Astrocyte (in vitro differentiated cells and primary cell): Measurements from ENCODE around the gene TLR1. TPM values are rescaled to one million over a fixed set of nuclear protein-coding genes. Genes with fewer than 3 reads are reported as not detected.

Experiments used
- DNase-seq: peaks from one replicate; pipeline ENCODE4 v3.0.0-alpha.2; 2010; ENCODE audit warnings: low read depth
- FAIRE-seq: peaks from 2 replicates; lab custom pipeline; 2011; peaks lifted over from hg19 to GRCh38; lab: Jason Lieb, UNC
- H2AFZ ChIP-seq: 2 replicates; pipeline ENCODE4 v1.6.0; 2012; ENCODE audit warnings: low read depth, low read length, inconsistent platforms
- H3K27ac ChIP-seq: 2 replicates; pipeline ENCODE4 v1.5.1; 2011; ENCODE audit warnings: low read depth, low read length, inconsistent platforms
- H3K27me3 ChIP-seq: 2 replicates; pipeline ENCODE4 v1.6.0; 2011; ENCODE audit warnings: low read length, inconsistent platforms; ENCODE audit not compliant: insufficient read depth
- H3K36me3 ChIP-seq: 2 replicates; pipeline ENCODE4 v1.5.1; 2011; ENCODE audit warnings: low read length, inconsistent platforms; ENCODE audit not compliant: insufficient read depth
- H3K4me1 ChIP-seq: 2 replicates; pipeline ENCODE4 v1.5.1; 2011; ENCODE audit warnings: low read length, inconsistent platforms; ENCODE audit not compliant: insufficient read depth
- H3K4me2 ChIP-seq: 2 replicates; pipeline ENCODE4 v1.6.0; 2012; ENCODE audit warnings: low read length, inconsistent platforms
- H3K4me3 ChIP-seq: 2 replicates; pipeline ENCODE4 v1.5.1; 2011; ENCODE audit warnings: low read depth, mild to moderate bottlenecking, low read length, inconsistent platforms; ENCODE audit not compliant: insufficient read depth
- H3K79me2 ChIP-seq: 2 replicates; pipeline ENCODE4 v1.6.0; 2012; ENCODE audit warnings: mild to moderate bottlenecking, low read length, inconsistent platforms; ENCODE audit not compliant: insufficient read depth
- H3K9ac ChIP-seq: 2 replicates; pipeline ENCODE4 v1.6.0; 2012; ENCODE audit warnings: mild to moderate bottlenecking, low read length, inconsistent platforms
- H3K9me3 ChIP-seq: 2 replicates; pipeline ENCODE4 v1.5.1; 2012; ENCODE audit warnings: low read depth, mild to moderate bottlenecking, low read length, inconsistent platforms; ENCODE audit not compliant: insufficient read depth
- H4K20me1 ChIP-seq: 2 replicates; pipeline ENCODE4 v1.6.0; 2012; ENCODE audit warnings: low read length, inconsistent platforms; ENCODE audit not compliant: insufficient read depth
- H3K27ac Mint-ChIP-seq: one replicate; pipeline ENCODE4 v1.8.0; 2021; ENCODE audit warnings: mild to moderate bottlenecking, mixed read lengths; ENCODE audit not compliant: unreplicated experiment
- H3K27me3 Mint-ChIP-seq: one replicate; pipeline ENCODE4 v1.8.0; 2021; ENCODE audit warnings: low read depth, mixed read lengths; ENCODE audit not compliant: unreplicated experiment
- H3K36me3 Mint-ChIP-seq: one replicate; pipeline ENCODE4 v1.8.0; 2021; ENCODE audit warnings: low read depth, mixed read lengths; ENCODE audit not compliant: unreplicated experiment
- H3K4me1 Mint-ChIP-seq: one replicate; pipeline ENCODE4 v1.8.0; 2021; ENCODE audit warnings: low read depth, mixed read lengths; ENCODE audit not compliant: unreplicated experiment
- H3K4me3 Mint-ChIP-seq: one replicate; pipeline ENCODE4 v1.8.0; 2021; ENCODE audit warnings: mild to moderate bottlenecking, moderate library complexity, mixed read lengths; ENCODE audit not compliant: unreplicated experiment
- H3K9me3 Mint-ChIP-seq: one replicate; pipeline ENCODE4 v1.8.0; 2021; ENCODE audit warnings: mild to moderate bottlenecking, mixed read lengths; ENCODE audit not compliant: unreplicated experiment
- CTCF ChIP-seq: IDR thresholded peaks from 2 replicates; pipeline ENCODE4 v1.5.1; 2011; ENCODE audit warnings: low read depth, mild to moderate bottlenecking, inconsistent platforms, low read length, moderate library complexity; ENCODE audit not compliant: insufficient read depth
- EZH2 ChIP-seq: IDR thresholded peaks from 2 replicates; pipeline ENCODE4 v1.6.1; 2012; ENCODE audit warnings: mild to moderate bottlenecking, low read length, inconsistent platforms; ENCODE audit not compliant: insufficient read depth
- total RNA-seq: library from RNA; stranded (reverse); gene quantifications from 2 replicates; pipeline ENCODE4 v1.2.1, GENCODE V29; 2021

The TLR1 gene
- total RNA-seq, 1 donor from 2014 or later: 0.54 TPM

GRCh38 chr4:38834570-38834969 is 30.0 kb upstream of the TLR1 start:
- H3K4me1 Mint-ChIP-seq: no peaks in the 10 kb centered on the region
- no peak for FAIRE-seq
- H3K9me3 Mint-ChIP-seq: peaks cover 11% of the 10 kb centered on the region

DNA sequence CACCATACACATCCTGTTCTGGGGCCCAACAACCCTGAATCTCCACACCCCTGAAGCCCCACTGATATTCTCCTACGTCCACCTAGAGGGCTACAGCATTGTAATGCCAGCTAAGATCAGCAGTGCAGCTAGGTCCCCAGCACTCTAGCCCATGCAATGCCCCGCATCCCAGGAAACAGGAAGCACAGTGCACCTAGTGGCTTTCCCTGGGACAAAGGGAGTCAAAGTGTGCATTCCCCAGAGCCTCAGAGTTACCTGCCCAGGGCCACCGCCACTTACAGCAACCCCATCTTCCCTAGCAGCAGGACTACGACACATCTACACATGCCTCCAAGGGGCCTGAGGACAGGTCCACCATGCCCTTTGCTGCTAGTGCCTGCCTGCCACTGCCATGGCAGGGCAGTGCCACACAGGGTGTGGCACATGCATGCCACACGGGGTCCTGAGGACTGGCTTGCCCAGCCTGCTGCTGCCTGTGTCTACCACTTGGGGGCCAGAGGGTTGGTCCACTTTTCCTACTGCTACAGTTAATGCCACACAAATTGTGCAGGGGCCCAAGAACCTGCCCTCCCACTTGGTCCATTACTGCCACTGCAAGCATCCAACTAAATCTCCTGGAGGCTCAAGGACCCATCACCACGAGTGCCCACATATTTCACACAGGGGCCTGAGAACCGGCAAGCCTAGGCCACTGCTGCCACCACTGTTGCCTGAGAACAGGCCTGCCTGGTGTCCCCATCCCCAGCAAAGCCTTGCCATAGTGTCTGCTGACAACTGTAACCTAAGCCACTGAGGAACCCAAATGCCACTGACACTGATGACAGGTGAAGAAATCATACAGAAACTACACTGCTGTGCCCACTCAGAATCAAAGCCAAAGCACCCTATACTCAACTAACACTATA is 28.3 kb upstream of the TLR1 start:
- no peak overlapping the region for H3K4me3 ChIP-seq
- no peaks in the 10 kb centered on the region for H3K4me1 ChIP-seq
- H3K9ac ChIP-seq: no peak overlapping the region
- no peak overlapping the region for H2AFZ ChIP-seq
- no peaks in the 10 kb centered on the region for H3K79me2 ChIP-seq
- no peaks in the 10 kb centered on the region for H3K4me1 Mint-ChIP-seq
- H3K27me3 Mint-ChIP-seq: no peaks in the 10 kb centered on the region
- peaks cover 11% of the 10 kb centered on the region for H3K9me3 Mint-ChIP-seq
- H3K27ac Mint-ChIP-seq: no peak overlapping the region
- peaks cover 7% of the 10 kb centered on the region for H3K36me3 Mint-ChIP-seq
- H3K27me3 ChIP-seq: no peaks in the 10 kb centered on the region
- H3K4me3 Mint-ChIP-seq: no peak overlapping the region
- FAIRE-seq: no peak
- no peak overlapping the region for H3K4me2 ChIP-seq
- DNase-seq: no peak
- TF ChIP-seq CTCF: peak; percentile 8
- no peak for TF ChIP-seq EZH2
- no peaks in the 10 kb centered on the region for H3K9me3 ChIP-seq
- H3K27ac ChIP-seq: no peak overlapping the region
- no peaks in the 10 kb centered on the region for H4K20me1 ChIP-seq
- H3K36me3 ChIP-seq: no peaks in the 10 kb centered on the region

More at GRCh38 chr4:38834570-38834969, 30.0 kb upstream of the TLR1 start:
- Histone ChIP-seq H3K27me3 (no peaks in the 10 kb centered on the region), H2AFZ (no peak overlapping the region), H3K9ac (no peak overlapping the region), H3K36me3 (no peaks in the 10 kb centered on the region), H3K9me3 (no peaks in the 10 kb centered on the region), H3K4me2 (no peak overlapping the region), H3K4me3 (no peak overlapping the region), H3K4me1 (no peaks in the 10 kb centered on the region), H3K27ac (no peak overlapping the region), H4K20me1 (no peaks in the 10 kb centered on the region), H3K79me2 (no peaks in the 10 kb centered on the region)
- DNase-seq: no peak
- Mint-ChIP-seq H3K36me3 (peaks cover 7% of the 10 kb centered on the region), H3K4me3 (no peak overlapping the region), H3K27me3 (no peaks in the 10 kb centered on the region), H3K27ac (no peak overlapping the region)
- no peak for TF ChIP-seq CTCF
- TF ChIP-seq EZH2: no peak

GRCh38 chr4:38832206-38832605 is 27.6 kb upstream of the TLR1 start:
- Histone ChIP-seq H3K4me1 (no peaks in the 10 kb centered on the region), H3K27me3 (no peaks in the 10 kb centered on the region), H3K4me2 (no peak overlapping the region), H4K20me1 (no peaks in the 10 kb centered on the region), H3K36me3 (no peaks in the 10 kb centered on the region), H3K27ac (no peak overlapping the region), H2AFZ (no peak overlapping the region), H3K79me2 (no peaks in the 10 kb centered on the region), H3K9me3 (no peaks in the 10 kb centered on the region), H3K4me3 (no peak overlapping the region), H3K9ac (no peak overlapping the region)
- TF ChIP-seq CTCF (no peak), EZH2 (no peak)
- Mint-ChIP-seq H3K27me3 (no peaks in the 10 kb centered on the region), H3K27ac (no peak overlapping the region), H3K36me3 (peaks cover 7% of the 10 kb centered on the region), H3K4me3 (no peak overlapping the region), H3K4me1 (no peaks in the 10 kb centered on the region), H3K9me3 (peaks cover 12% of the 10 kb centered on the region)
- FAIRE-seq (no peak), DNase-seq (no peak)
